ENCODE data around the gene CAV2.
A peak's percentile ranks its signal among the peaks of the same experiment; 100 is the strongest.

CAV2 gene

DNA sequence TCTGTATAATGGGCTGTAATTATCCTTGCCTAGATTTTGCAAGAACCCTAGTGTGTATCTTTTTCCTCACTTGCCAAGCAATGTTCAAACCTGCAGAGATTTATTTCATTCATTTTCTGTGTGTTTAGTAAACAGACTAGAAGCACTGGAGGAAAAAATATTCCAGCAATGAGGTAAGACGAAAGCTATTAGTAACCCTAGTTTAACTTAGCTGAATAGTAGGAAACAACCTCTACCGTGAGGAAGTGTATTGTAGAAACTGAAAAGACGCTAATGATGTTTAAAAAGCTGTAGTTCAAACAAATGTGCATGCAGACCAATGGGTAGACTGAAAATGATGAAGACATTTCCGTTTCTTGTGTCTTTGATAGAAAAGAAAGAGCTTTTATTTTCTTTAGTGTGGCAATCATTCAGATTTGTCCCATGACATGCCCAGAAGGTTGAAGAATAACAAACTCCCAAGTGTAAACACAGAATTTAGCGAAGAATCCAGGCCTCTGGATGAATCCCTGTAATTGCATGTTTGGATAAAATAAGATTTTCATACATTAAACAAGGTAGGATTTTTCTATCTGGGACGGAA lies 46.0 kb downstream of the CAV2 start:
- DNase-seq (ENCODE audit: insufficient read length, low spot score), result no peak
- no peak for FAIRE-seq

DNA sequence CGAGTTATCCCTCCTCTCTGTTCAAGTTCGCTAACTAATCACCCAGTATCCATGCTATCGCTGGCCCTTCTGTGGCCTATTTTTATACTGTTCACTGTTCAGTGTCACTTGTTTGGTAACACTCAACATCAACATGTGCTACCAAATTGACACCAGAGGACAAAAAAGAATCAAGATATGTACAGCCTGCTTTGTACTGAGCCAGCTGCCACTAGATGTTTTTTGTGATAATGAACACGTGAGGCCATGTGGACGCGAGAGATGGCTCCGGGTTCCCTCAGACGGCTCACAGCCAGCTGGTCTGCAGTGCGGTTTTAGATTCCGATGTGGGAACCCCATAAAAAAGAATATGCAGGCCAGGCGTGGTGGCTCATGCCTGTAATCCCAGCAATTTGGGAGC lies 46.5 kb downstream of the CAV2 start:
- DNase-seq (ENCODE audit: insufficient read length, low spot score) (no peak), FAIRE-seq (no peak)

DNA sequence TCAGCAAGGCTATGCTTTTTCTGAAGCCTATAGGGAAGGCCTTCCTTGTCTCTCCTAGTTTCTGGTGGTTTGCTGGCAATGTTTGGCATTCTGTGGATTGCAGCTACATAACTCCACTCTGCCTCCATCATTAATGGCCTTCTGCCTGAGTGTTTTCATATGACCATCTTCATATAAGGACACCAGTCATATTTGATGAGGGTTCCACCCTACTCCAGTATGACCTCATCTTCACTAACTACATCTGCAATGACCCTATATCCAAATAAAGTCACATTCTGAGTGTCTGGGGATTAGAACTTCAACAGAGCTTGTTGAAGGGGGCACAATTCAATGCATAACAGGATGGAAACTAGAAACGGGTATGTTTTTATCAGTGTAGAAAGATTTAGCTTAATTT lies 47.4 kb downstream of the CAV2 start:
- DNase-seq (ENCODE audit: insufficient read length, low spot score), result no peak
- no peak for FAIRE-seq

DNA sequence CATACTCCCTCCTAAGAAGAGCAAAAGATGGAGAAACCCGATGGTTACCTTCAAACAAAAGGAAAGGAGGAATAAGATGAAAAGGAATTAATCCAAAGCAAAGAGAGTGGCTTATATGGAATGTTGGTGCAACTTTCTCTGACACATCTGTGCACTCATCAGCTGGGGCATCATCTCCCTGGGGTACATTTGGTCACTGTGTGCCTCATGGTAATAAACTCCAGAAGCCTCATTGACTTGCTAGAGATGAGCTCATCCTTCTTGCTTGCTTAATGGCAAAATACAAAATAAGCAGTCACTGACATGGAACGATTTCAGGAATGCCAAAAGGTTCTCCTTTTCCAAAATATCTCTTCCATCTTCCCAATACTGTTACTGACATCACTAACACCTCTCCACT lies 47.8 kb downstream of the CAV2 start:
- DNase-seq (ENCODE audit: insufficient read length, low spot score), result no peak
- FAIRE-seq, result no peak

DNA sequence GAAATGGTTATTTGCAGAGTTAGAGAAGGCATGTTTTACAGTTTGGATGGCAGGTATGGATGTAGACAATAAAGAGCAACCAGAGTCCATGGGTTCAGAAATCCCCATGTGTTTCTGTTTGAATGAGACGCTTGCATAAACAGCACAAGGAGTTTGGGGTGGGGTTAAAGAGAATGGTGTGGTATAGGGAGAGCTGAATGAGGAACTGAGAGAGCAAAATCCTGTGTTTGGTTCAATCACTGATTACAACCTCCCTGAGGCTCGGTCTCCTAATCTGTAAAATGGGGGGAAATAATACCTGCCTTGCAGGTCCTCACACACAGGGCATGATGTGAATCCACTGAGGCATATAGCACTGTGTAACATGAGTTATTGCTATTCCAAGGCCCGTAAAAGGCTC lies 49.0 kb downstream of the CAV2 start:
- DNase-seq (ENCODE audit: insufficient read length, low spot score) (no peak), FAIRE-seq (peak; percentile 79)

DNA sequence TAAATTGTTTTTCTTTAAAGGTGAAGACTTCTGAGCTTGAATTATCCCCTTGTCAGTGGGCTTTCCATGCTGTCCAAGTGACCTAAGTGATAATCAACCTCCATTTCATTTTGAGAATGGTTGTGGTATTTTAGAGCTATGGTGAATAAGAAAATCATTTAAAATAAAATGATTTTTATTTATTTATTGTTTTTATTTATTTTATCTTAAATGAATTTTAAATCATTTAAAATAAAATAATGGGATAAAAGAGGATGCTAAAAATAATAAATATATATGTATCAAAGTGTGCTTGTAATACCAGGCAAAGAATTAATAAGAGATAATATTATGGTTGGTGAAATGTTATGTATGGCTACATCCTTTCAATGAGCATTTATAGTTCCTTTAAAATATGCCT lies 49.8 kb downstream of the CAV2 start:
- FAIRE-seq (no peak), DNase-seq (ENCODE audit: insufficient read length, low spot score) (no peak)

DNA sequence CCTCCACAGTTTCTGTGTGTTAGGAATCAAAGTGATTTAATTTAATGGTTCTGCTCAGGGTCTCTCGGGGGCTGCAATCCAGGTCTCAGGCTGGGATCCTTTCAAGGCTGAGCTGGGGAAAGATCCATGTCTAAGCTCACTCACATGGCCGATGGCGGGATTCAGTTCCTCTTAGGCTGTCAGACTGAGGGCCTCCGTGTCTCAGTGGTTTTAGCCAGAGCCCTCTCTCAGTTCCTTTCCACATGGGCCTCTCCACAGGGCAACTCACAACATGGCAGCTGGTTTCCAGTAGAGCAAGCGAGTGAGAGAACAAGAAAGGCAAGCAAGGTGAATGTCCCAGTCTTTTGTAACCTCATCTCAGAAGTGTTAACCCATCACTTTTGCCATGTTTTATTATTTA lies 52.2 kb downstream of the CAV2 start:
- FAIRE-seq (no peak), DNase-seq (ENCODE audit: insufficient read length, low spot score) (no peak)

DNA sequence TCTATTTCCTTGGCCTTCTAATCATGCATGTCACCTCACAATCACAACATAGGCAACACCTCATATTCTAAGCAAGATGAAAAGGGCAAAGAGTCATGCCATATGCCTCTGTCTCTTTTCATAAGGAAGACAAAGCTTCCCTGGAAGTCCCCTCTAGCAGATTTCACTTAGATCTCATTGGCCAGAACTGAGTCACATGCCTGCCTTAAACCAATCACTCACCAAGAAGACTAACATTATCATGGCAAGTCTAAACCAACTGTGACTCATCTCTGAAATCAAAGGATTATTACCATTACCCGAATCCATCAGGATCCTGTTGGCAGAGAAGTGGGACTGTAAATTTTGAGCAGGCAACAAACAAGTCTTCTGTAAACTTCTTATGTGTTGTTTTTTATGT lies 53.1 kb downstream of the CAV2 start:
- FAIRE-seq (no peak), DNase-seq (ENCODE audit: insufficient read length, low spot score) (no peak)

DNA sequence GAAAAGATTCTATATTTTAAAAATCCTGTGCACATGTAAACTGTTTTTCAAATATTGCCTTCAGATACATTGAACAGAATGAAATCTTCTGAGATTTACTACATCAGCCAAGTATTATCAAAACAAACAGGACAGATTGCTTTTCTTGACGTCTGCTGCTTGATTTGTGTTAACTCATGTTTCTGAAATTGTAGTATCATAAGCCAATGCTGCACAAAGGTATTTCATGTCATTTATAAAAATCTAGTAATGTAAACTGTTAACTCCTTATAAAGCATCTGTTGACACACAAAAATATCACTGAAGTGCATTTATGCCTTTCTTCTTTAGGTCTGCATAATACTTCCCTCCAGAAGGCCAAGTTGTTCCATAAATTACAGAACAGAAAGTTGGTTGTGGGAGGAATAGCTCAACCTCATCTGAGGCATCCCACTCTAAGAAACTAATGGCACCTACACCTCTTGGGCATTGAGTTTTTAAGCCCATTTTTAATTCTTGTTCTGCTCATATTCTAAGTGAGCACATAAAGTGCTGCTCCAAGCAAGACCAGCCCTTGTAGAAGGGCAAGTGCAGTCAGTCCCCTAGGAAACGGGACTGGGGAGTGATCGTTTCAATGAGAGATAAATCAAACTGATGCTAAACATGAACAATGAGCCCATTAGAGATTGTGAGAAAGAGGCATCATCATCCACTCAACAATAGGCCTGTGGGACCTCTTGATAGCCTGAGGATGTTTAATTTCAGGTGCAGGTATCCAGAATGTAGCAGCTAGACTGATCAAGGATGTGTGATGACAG lies 53.8 kb downstream of the CAV2 start:
- no peak for DNase-seq (ENCODE audit: insufficient read length, low spot score)
- FAIRE-seq, result no peak

DNA sequence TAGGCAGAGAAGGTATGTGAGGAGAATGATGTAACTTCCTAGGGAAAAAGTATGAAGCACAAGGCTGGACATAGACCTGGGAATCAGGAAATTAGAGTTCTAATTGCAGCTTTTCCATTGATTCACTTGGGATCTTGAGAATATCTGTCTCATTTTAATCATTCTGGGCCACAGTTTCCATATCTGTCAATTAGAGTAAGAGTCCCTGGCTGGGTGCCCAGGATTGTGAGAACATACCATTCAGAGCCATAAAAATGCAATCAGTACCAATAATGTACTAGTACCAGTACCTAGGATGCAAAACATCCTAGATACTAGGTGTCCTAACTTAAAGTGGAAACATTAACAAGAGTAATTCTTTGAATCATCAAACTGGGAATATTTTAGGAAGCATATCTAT lies 54.9 kb downstream of the CAV2 start:
- DNase-seq (ENCODE audit: insufficient read length, low spot score) (no peak), FAIRE-seq (no peak)

DNA sequence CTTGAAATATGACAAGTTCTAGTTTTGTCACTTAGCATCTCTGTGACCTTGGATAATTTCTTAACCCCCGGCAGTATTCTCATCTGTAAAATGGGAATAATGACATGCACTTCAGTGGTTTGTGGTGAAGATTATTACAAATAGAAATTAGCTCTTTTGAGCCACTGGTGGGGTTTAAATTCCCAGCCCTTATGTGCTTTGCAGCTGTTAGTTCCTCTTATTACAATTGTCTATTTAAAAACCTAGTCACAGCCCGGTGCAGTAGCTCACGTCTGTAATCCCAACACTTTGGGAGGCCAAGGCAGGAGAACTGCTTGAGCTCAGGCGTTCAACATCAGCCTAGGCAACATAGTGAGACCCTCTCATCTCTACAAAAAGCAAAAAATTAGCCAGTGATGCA lies 55.4 kb downstream of the CAV2 start:
- no peak for FAIRE-seq

DNA sequence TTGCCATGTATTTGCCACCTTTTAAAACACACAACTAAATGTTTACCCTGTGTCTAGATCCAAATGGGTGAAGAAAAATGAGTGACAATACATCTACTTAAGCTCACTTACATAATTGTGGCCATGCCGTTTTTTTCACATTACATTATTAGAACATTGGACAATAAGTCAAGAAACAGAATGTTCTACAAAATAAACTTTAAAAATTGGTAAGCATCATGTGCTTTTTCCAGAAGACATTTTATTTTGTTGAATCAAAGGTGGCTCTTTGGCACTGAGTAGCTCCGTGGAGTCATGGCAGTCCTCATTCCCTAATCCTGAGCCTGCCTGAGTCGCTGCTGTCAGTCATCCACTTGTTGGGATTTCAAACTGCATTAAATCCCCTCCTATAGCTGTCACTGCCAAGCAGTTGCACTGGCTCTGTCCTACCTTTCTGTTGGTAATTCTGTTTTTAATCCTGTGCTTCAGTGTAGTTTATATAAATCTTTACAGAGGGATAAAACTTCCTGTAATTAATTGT lies 57.6 kb downstream of the CAV2 start:
- DNase-seq (ENCODE audit: insufficient read length, low spot score), result no peak
- no peak for FAIRE-seq

More for the DNA sequence above, 55.4 kb downstream of the CAV2 start:
- no peak for DNase-seq (ENCODE audit: insufficient read length, low spot score)

DNA sequence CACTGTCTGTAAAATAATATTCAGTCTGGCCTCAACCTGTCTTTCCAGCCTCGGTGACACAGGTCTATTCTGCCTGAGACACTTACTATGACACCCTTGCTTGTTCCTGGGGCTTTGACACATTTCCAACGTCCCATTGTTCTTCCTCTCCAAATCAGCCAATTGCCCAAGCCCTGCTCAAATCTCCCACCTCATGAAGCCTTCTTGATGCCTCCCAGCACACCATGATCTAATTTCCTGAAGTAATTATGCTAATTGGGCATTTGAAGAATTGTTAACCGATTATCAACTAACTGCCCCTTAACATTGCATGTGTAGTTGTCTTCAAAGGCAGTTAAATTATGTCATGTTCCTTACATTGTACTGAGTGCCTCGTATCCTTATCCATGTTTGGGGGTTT lies 58.4 kb downstream of the CAV2 start:
- FAIRE-seq (no peak), DNase-seq (ENCODE audit: insufficient read length, low spot score) (no peak)
